Breast epithelium (tissue), 3 donors: ENCODE results near the gene ZNF485.

Experiments
- POLR2A ChIP-seq: fragments of 450-650 bp; IDR thresholded peaks from one replicate; pipeline ENCODE4 v1.6.1; 2016; ENCODE audit warnings: antibody characterized with exemption, mild to moderate bottlenecking, moderate library complexity
- POLR2AphosphoS5 ChIP-seq, 3 donors: sonication (generic); formaldehyde crosslinking; IDR thresholded peaks; one replicate each; pipeline ENCODE4 v1.6.1; 2017; ENCODE audit warnings: antibody characterized with exemption in 3 of 3
- TF ChIP-seq, protein P1 (sequence below), 3 donors: fragments of 450-650 bp; IDR thresholded peaks; one replicate each; pipeline ENCODE4 v1.5.1; 2016 to 2017; ENCODE audit warnings: antibody characterized with exemption in 3 of 3, mild to moderate bottlenecking in 3 of 3, moderate library complexity in 3 of 3

DNA sequence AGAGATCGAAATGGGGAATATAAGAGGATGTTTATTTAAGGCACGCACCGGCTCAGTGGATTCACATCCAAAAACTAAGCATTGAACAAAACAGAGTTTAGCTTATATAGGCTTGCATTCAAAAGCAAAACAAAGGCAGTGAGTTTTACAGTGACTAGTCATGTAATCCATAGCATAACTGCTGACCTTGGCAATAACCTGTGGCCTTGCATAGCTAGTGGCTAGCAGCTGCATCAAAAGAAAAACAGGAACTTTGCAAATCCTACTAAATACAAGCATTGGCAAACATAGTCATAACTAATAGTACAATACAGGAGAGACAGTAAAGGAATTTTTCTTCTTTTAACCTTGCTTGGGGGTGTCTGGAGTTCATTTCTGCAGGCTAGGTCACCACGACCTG lies 9.7 kb upstream of the ZNF485 start:
- no peak for TF ChIP-seq POLR2A
- TF ChIP-seq, protein P1, sequence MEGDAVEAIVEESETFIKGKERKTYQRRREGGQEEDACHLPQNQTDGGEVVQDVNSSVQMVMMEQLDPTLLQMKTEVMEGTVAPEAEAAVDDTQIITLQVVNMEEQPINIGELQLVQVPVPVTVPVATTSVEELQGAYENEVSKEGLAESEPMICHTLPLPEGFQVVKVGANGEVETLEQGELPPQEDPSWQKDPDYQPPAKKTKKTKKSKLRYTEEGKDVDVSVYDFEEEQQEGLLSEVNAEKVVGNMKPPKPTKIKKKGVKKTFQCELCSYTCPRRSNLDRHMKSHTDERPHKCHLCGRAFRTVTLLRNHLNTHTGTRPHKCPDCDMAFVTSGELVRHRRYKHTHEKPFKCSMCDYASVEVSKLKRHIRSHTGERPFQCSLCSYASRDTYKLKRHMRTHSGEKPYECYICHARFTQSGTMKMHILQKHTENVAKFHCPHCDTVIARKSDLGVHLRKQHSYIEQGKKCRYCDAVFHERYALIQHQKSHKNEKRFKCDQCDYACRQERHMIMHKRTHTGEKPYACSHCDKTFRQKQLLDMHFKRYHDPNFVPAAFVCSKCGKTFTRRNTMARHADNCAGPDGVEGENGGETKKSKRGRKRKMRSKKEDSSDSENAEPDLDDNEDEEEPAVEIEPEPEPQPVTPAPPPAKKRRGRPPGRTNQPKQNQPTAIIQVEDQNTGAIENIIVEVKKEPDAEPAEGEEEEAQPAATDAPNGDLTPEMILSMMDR (IDR thresholded peaks at IDR 0.05), result no peak
- no peak for TF ChIP-seq POLR2AphosphoS5 (IDR thresholded peaks at IDR 0.05)
